K562 (cell line): ENCODE data around the gene FAM98C. TPM values are rescaled to one million over a fixed set of nuclear protein-coding genes. Genes with fewer than 3 reads are reported as not detected.

Experiments used
- HINFP ChIP-seq: fragments of 450-650 bp; conservative IDR thresholded peaks from 2 replicates; pipeline ENCODE4 v1.6.1; 2016; ENCODE audit warnings: missing genetic modification characterization, low read depth, mild to moderate bottlenecking, control low read depth, missing compliant biosample characterization
- HSF4 ChIP-seq: fragments of 250-450 bp; sonication (Bioruptor Pico); IDR thresholded peaks from 2 replicates; pipeline ENCODE4 v2.1.2; 2022; ENCODE audit warnings: mild to moderate bottlenecking, moderate library complexity, borderline replicate concordance
- KLF10 ChIP-seq: fragments of 250-450 bp; sonication (Bioruptor Pico); IDR thresholded peaks from 2 replicates; pipeline ENCODE4 v1.6.1; 2021; ENCODE audit warnings: matching md5 sums
- MBD1 ChIP-seq: fragments of 250-450 bp; sonication (Bioruptor Pico); IDR thresholded peaks from 2 replicates; pipeline ENCODE4 v1.8.0; 2022; ENCODE audit warnings: inconsistent platforms
- MEIS2 ChIP-seq: fragments of 450-650 bp; IDR thresholded peaks from 2 replicates; pipeline ENCODE4 v1.6.1; 2014; ENCODE audit warnings: mild to moderate bottlenecking; ENCODE audit not compliant: partially characterized antibody
- NRF1 ChIP-seq, 2 experiments: fragments of 450-650 bp; IDR thresholded peaks in 1 of 2; conservative IDR thresholded peaks in 1 of 2; 2 replicates each; pipeline ENCODE4 v1.6.1; 2014; ENCODE audit warnings: mild to moderate bottlenecking in 2 of 2
- SAFB ChIP-seq: fragments of 200-400 bp; formaldehyde crosslinking; IDR thresholded peaks from 2 replicates; pipeline ENCODE4 v1.6.1; 2017; ENCODE audit warnings: low read depth, low read length, borderline replicate concordance
- SMARCA5 ChIP-seq: fragments of 450-650 bp; IDR thresholded peaks from 2 replicates; pipeline ENCODE4 v1.6.1; 2016
- SMARCE1 ChIP-seq: fragments of 450-650 bp; IDR thresholded peaks from 2 replicates; pipeline ENCODE4 v1.7.1; 2016; ENCODE audit warnings: mild to moderate bottlenecking
- SNIP1 ChIP-seq: fragments of 450-650 bp; IDR thresholded peaks from 2 replicates; pipeline ENCODE4 v1.7.1; 2017; ENCODE audit warnings: low read depth, mild to moderate bottlenecking
- TCF3 ChIP-seq: sonication (generic); formaldehyde crosslinking; IDR thresholded peaks from 2 replicates; pipeline ENCODE4 v1.4.0; 2020; ENCODE audit warnings: mild to moderate bottlenecking, missing genetic modification reagents
- ZFP36 ChIP-seq: fragments of 150-350 bp; IDR thresholded peaks from 2 replicates; pipeline ENCODE4 v1.6.1; 2018; ENCODE audit warnings: low read length, low read depth; ENCODE audit not compliant: partially characterized antibody
- ZNF644 ChIP-seq: fragments of 200-800 bp; sonication (Bioruptor generic); IDR thresholded peaks from 2 replicates; pipeline ENCODE4 v1.6.1; 2016; ENCODE audit warnings: low read depth, missing genetic modification characterization, missing compliant biosample characterization
- polyA plus RNA-seq, 8 experiments: library from polyadenylated mRNA; depleted of rRNA in 4 of 8; stranded (reverse) in 5 of 8; unstranded in 3 of 8; fragments of >200 nt; fragmentation: Nextera tagmentation in 2 of 8; fragmentation: Illumina TruSeq in 1 of 8; extraction: Ambion mirVana in 2 of 8; extraction: Trizol in 1 of 8; gene quantifications; 2 replicates each; pipeline versions ENCODE4 v1.2.1 to v1.2.3, GENCODE V29; 2011 to 2014; ENCODE audit warnings: inconsistent platforms in 1 of 8, missing spikeins in 1 of 8
- total RNA-seq, 7 experiments: library from RNA; depleted of rRNA in 6 of 7; stranded (reverse); fragments of >200 nt in 6 of 7; fragmentation: Illumina TruSeq in 2 of 7; extraction: Trizol in 2 of 7; gene quantifications; 2 replicates each; pipeline versions ENCODE4 v1.2.1 to v1.2.3, GENCODE V29; 2011 to 2021; ENCODE audit warnings: low replicate concordance in 1 of 7
- TF ChIP-seq, protein P1 (sequence below): sonication (generic); formaldehyde crosslinking; IDR thresholded peaks from 2 replicates; pipeline ENCODE4 v1.8.0; 2022; ENCODE audit warnings: mild to moderate bottlenecking, missing genetic modification reagents, borderline replicate concordance

The FAM98C gene
- total and polyA plus RNA-seq, 9 of the 15 experiments (the other 6 are each of a cell fraction or from before 2014, with no cell fraction given) = 1.7 to 43.8 (median 13.7) TPM

DNA sequence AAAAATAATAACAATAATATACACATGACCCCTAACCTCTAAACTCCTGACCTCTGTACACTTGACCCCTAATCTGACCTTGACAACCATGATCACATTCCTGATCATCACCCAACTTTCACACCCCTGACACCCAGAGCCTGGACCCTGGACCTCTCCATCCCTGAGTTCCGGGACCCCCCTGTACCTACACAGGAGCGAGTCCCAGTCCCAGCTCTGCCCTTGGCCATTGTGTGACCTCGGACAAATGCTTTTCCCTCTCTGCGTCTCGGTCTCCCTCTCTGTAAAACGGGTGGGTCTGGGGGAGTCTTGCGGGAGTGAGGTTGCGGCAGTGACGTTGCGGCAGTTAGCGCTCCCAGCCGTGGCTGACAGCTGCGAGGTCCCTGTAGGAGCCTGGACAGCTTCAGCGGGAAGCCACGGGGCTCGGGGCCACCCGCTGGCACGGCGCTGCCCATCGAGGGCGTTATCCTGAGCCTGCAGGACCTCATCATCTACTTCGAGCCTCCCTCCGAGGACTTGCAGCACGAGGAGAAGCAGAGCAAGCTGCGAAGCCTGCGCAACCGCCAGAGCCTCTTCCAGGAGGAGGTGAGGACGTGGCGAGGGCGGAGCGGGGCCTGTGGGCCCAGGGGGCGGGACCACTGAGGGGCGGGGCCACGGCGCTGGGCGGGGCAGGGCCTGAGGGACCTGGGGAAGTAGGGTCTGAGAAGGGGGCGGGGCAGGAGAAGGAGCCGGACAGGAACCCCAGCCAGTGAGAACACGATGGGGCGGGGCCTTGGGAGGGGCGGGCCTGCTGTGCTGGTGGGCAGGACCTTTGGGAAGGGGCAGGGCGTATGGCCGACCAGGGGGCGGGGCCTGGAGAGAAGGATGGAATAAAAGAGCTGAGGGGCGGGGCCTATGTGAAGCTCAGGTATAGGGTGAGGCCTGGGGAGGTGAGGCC, 49.8 kb downstream of the FAM98C start (continued):
- TF ChIP-seq HINFP (no peak), ZNF644 (no peak), TCF3 (no peak), KLF10 (no peak), SNIP1 (peak; percentile 60; the same call in 1 of the 2 replicates), HSF4 (no peak), NRF1 (conservative IDR thresholded peaks at IDR 0.05 in 1 of 2, IDR thresholded peaks at IDR 0.05 in 1 of 2) (peak; percentile 90 to 92), ZFP36 (no peak), MBD1 (peak; percentile 90), MEIS2 (peak; percentile 17), SMARCA5 (no peak), SMARCE1 (no peak), SAFB (no peak)
- TF ChIP-seq, protein P1, sequence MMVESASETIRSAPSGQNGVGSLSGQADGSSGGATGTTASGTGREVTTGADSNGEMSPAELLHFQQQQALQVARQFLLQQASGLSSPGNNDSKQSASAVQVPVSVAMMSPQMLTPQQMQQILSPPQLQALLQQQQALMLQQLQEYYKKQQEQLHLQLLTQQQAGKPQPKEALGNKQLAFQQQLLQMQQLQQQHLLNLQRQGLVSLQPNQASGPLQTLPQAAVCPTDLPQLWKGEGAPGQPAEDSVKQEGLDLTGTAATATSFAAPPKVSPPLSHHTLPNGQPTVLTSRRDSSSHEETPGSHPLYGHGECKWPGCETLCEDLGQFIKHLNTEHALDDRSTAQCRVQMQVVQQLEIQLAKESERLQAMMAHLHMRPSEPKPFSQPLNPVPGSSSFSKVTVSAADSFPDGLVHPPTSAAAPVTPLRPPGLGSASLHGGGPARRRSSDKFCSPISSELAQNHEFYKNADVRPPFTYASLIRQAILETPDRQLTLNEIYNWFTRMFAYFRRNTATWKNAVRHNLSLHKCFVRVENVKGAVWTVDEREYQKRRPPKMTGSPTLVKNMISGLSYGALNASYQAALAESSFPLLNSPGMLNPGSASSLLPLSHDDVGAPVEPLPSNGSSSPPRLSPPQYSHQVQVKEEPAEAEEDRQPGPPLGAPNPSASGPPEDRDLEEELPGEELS (CRISPR knock-in tag) = peak; percentile 94; the same call in 1 of the 2 replicates
